DOHH2 (cell line): ENCODE measurements around the gene CANT1.

ENCODE experiments used
- H3F3A ChIP-seq: fragments of 200-600 bp; sonication (generic), shearing (Covaris generic); 2 replicates; pipeline ENCODE4 v1.6.0; 2016; ENCODE audit warnings: antibody characterized with exemption, mild to moderate bottlenecking; ENCODE audit not compliant: control insufficient read depth, insufficient read depth
- H3K27ac ChIP-seq: fragments of 200-600 bp; sonication (generic); 2 replicates; pipeline ENCODE4 v1.5.1; 2014; ENCODE audit warnings: low read depth, mild to moderate bottlenecking, low read length, moderate library complexity
- H3K27me3 ChIP-seq: fragments of 200-600 bp; sonication (generic); 2 replicates; pipeline ENCODE4 v1.6.1; 2014; ENCODE audit warnings: mild to moderate bottlenecking, low read length, mixed read lengths; ENCODE audit not compliant: control insufficient read depth
- H3K36me3 ChIP-seq: fragments of 200-600 bp; sonication (generic); 2 replicates; pipeline ENCODE4 v1.6.1; 2014; ENCODE audit warnings: mild to moderate bottlenecking, low read length, moderate library complexity, mixed read lengths; ENCODE audit not compliant: control insufficient read depth
- H3K4me1 ChIP-seq: fragments of 200-600 bp; sonication (generic); 2 replicates; pipeline ENCODE4 v1.6.1; 2014; ENCODE audit warnings: mild to moderate bottlenecking, low read length, mixed read lengths; ENCODE audit not compliant: control insufficient read depth
- H3K4me2 ChIP-seq: fragments of 200-600 bp; sonication (generic); 2 replicates; pipeline ENCODE4 v1.6.0; 2014; ENCODE audit warnings: mild to moderate bottlenecking, low read length, moderate library complexity
- H3K4me3 ChIP-seq: fragments of 200-600 bp; sonication (generic); 2 replicates; pipeline ENCODE4 v1.5.1; 2014; ENCODE audit warnings: mild to moderate bottlenecking, low read length, mixed read lengths
- H3K79me2 ChIP-seq: fragments of 200-600 bp; sonication (generic); 2 replicates; pipeline ENCODE4 v1.6.1; 2014; ENCODE audit warnings: mild to moderate bottlenecking, low read length, mixed read lengths; ENCODE audit not compliant: control insufficient read depth
- H3K9me2 ChIP-seq: fragments of 200-600 bp; sonication (generic); replicated peaks from 2 replicates; pipeline ENCODE4 v1.6.1; 2014; ENCODE audit warnings: mild to moderate bottlenecking, low read length, mixed read lengths; ENCODE audit not compliant: control insufficient read depth
- H3K9me3 ChIP-seq: fragments of 200-600 bp; sonication (generic); 2 replicates; pipeline ENCODE4 v1.6.1; 2014; ENCODE audit warnings: antibody characterized with exemption, low read length, mixed read lengths; ENCODE audit not compliant: control insufficient read depth, insufficient read depth
- H4K20me1 ChIP-seq: fragments of 200-600 bp; sonication (generic); 2 replicates; pipeline ENCODE4 v1.6.0; 2014; ENCODE audit warnings: low read depth, mild to moderate bottlenecking, antibody characterized with exemption, low read length, moderate library complexity; ENCODE audit not compliant: control insufficient read depth, insufficient read depth
- EZH2phosphoT487 ChIP-seq: fragments of 200-600 bp; sonication (generic); IDR thresholded peaks from 2 replicates; pipeline ENCODE4 v1.6.1; 2017; ENCODE audit warnings: borderline replicate concordance, mild to moderate bottlenecking, antibody characterized with exemption, low read length, moderate library complexity, mixed read lengths
- TF ChIP-seq, protein P1 (sequence below): fragments of 200-600 bp; sonication (generic); IDR thresholded peaks from one replicate; pipeline ENCODE4 v1.5.1; 2014; ENCODE audit warnings: antibody characterized with exemption, mild to moderate bottlenecking, low read depth, low read length; ENCODE audit not compliant: poor library complexity, severe bottlenecking

The CANT1 gene

GRCh38 chr17:79038545-79039135 lies 29.1 kb upstream of the CANT1 start:
- H4K20me1 ChIP-seq: no peaks in the 10 kb centered on the region
- H3K36me3 ChIP-seq: no peaks in the 10 kb centered on the region
- H3K27me3 ChIP-seq: no peaks in the 10 kb centered on the region
- H3F3A ChIP-seq: 0 out of 2 replicates have a peak, but pooled peaks cover 2% of the 10 kb centered on the region
- no peaks in the 10 kb centered on the region for H3K4me1 ChIP-seq
- TF ChIP-seq, protein P1, sequence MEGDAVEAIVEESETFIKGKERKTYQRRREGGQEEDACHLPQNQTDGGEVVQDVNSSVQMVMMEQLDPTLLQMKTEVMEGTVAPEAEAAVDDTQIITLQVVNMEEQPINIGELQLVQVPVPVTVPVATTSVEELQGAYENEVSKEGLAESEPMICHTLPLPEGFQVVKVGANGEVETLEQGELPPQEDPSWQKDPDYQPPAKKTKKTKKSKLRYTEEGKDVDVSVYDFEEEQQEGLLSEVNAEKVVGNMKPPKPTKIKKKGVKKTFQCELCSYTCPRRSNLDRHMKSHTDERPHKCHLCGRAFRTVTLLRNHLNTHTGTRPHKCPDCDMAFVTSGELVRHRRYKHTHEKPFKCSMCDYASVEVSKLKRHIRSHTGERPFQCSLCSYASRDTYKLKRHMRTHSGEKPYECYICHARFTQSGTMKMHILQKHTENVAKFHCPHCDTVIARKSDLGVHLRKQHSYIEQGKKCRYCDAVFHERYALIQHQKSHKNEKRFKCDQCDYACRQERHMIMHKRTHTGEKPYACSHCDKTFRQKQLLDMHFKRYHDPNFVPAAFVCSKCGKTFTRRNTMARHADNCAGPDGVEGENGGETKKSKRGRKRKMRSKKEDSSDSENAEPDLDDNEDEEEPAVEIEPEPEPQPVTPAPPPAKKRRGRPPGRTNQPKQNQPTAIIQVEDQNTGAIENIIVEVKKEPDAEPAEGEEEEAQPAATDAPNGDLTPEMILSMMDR: no peak
- TF ChIP-seq EZH2phosphoT487: no peak
- no peaks in the 10 kb centered on the region for H3K9me3 ChIP-seq
- no peaks in the 10 kb centered on the region for H3K79me2 ChIP-seq
- H3K9me2 ChIP-seq: no peaks in the 10 kb centered on the region
- H3K4me3 ChIP-seq: no peak overlapping the region
- no peak overlapping the region for H3K4me2 ChIP-seq
- H3K27ac ChIP-seq: no peak overlapping the region

GRCh38 chr17:79036596-79036995 lies 27.0 kb upstream of the CANT1 start:
- no peaks in the 10 kb centered on the region for H3K27me3 ChIP-seq
- H3K36me3 ChIP-seq: no peaks in the 10 kb centered on the region
- H3K9me2 ChIP-seq: no peaks in the 10 kb centered on the region
- H3K79me2 ChIP-seq: no peaks in the 10 kb centered on the region
- no peaks in the 10 kb centered on the region for H3F3A ChIP-seq
- H3K4me3 ChIP-seq: no peak overlapping the region
- H3K4me2 ChIP-seq: no peak overlapping the region
- H3K9me3 ChIP-seq: no peaks in the 10 kb centered on the region
- no peaks in the 10 kb centered on the region for H3K4me1 ChIP-seq
- H4K20me1 ChIP-seq: no peaks in the 10 kb centered on the region
- no peak overlapping the region for H3K27ac ChIP-seq
- TF ChIP-seq, protein P1: no peak
- no peak for TF ChIP-seq EZH2phosphoT487

- H3K9me3 ChIP-seq: no peaks in the 10 kb centered on the region
- H3K36me3 ChIP-seq: no peaks in the 10 kb centered on the region
- no peak overlapping the region for H3K27ac ChIP-seq
- H3F3A ChIP-seq: no peaks in the 10 kb centered on the region
- H3K4me3 ChIP-seq: no peak overlapping the region
- no peak overlapping the region for H3K4me2 ChIP-seq
- TF ChIP-seq, protein P1: no peak
- TF ChIP-seq EZH2phosphoT487: no peak
- H3K79me2 ChIP-seq: no peaks in the 10 kb centered on the region
- H3K27me3 ChIP-seq: no peaks in the 10 kb centered on the region
- no peaks in the 10 kb centered on the region for H4K20me1 ChIP-seq
- H3K9me2 ChIP-seq: no peaks in the 10 kb centered on the region
- no peaks in the 10 kb centered on the region for H3K4me1 ChIP-seq
Observed at GRCh38 chr17:79036181-79036580, 26.6 kb upstream of the CANT1 start.
